Measurements from ENCODE around the gene ADGRA3. TPM values are rescaled to one million over a fixed set of nuclear protein-coding genes. Genes with fewer than 3 reads are reported as not detected.

ADGRA3 gene
- total RNA-seq, 1 experiment from 2014 or later: 29.0 TPM

DNA sequence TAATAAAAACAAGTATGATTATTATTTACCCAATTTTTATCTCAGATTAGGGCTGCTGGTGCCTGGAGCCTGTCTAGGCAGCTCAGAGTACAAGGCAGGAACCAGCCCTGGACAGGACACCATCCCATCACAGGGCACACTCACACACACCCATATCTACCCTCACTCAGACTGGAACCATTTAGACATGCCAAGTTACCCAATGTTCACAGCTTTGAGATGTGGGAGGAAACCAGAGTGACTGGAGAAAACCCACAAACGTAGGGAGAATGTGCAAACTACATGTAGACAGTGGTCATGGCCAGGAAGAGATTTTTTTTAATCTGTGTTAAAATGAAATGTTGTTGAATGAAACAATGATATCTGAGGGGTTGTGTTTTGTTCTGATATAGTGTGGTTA lies 35.7 kb upstream of the ADGRA3 start:
- intact Hi-C loops (cut with micrococcal nuclease): no loop called here
- Histone ChIP-seq H3K4me1 (ENCODE audit: insufficient read depth, low read length) (peaks cover 6% of the 10 kb centered on the region; the same call in 1 of the 2 replicates), H3K27me3 (ENCODE audit: low read length) (no peaks in the 10 kb centered on the region), H3K9me2 (replicated peaks; ENCODE audit: low read length) (no peaks in the 10 kb centered on the region), H3K9ac (ENCODE audit: low read length) (no peak overlapping the region), H3K9me3 (ENCODE audit: low read length) (no peaks in the 10 kb centered on the region), H3K79me2 (ENCODE audit: low read length) (no peaks in the 10 kb centered on the region), H3K27ac (ENCODE audit: low read length) (no peak overlapping the region), H4K20me1 (ENCODE audit: low read length) (no peaks in the 10 kb centered on the region), H2AFZ (ENCODE audit: low read length) (no peak overlapping the region), H3K36me3 (ENCODE audit: low read depth, low read length) (no peaks in the 10 kb centered on the region), H3F3A (ENCODE audit: low read length, unreplicated experiment) (no peaks in the 10 kb centered on the region), H3K4me2 (ENCODE audit: low read length) (no peak overlapping the region), H3K4me3 (ENCODE audit: low read length) (no peak overlapping the region)
- no peak for DNase-seq
- BruUV-seq (replicated peaks): no TSS peak
- no peak for ATAC-seq
- POLR2A ChIA-PET (ENCODE audit: unreplicated experiment): no interaction called here
- TF ChIP-seq, protein P1, sequence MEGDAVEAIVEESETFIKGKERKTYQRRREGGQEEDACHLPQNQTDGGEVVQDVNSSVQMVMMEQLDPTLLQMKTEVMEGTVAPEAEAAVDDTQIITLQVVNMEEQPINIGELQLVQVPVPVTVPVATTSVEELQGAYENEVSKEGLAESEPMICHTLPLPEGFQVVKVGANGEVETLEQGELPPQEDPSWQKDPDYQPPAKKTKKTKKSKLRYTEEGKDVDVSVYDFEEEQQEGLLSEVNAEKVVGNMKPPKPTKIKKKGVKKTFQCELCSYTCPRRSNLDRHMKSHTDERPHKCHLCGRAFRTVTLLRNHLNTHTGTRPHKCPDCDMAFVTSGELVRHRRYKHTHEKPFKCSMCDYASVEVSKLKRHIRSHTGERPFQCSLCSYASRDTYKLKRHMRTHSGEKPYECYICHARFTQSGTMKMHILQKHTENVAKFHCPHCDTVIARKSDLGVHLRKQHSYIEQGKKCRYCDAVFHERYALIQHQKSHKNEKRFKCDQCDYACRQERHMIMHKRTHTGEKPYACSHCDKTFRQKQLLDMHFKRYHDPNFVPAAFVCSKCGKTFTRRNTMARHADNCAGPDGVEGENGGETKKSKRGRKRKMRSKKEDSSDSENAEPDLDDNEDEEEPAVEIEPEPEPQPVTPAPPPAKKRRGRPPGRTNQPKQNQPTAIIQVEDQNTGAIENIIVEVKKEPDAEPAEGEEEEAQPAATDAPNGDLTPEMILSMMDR (conservative IDR thresholded peaks at IDR 0.05; ENCODE audit: low read depth, low read length): no peak
- TF ChIP-seq EZH2phosphoT487 (IDR thresholded peaks at IDR 0.05; ENCODE audit: borderline replicate concordance, low read length) (no peak), EZH2 (IDR thresholded peaks at IDR 0.05; ENCODE audit: low read length, unreplicated experiment) (no peak)
- CTCF ChIA-PET: no interaction called here

DNA sequence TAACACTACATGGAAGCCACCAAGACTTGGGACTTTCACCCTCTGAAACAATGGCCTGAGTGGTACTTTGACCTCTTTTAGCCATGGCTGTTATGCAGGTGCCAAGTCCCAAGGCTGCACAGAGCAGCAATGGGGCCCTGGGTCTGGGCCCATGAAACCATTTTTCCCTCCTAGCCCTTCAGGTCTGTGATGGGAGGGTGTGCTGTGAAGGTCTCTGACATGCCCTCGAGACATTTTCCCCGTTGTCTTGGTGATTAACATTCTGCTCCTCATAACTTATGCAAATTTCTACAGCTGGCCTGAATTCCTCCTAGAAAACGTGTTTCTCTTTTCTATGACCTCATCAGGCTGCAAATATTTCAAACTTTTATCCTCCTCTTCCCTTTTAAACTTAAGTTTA lies 30.4 kb upstream of the ADGRA3 start:
- POLR2A ChIA-PET (ENCODE audit: unreplicated experiment): no interaction called here
- no peaks in the 10 kb centered on the region for H4K20me1 ChIP-seq (ENCODE audit: low read length)

GRCh38 chr4:22539251-22539650 lies 23.4 kb upstream of the ADGRA3 start:
- ChIA-PET POLR2A (ENCODE audit: unreplicated experiment) (interaction anchor here (0.6 kb wide), 1 partner anchor 161 kb away, joined by 4 read pairs; no protein-coding TSS in a partner anchor), CTCF (interaction anchor here (0.6 to 0.7 kb wide), 2 partner anchors 23 to 92 kb away, joined by 4 to 6 read pairs; no protein-coding TSS in a partner anchor)
- Histone ChIP-seq H3K9me3 (ENCODE audit: low read length) (no peaks in the 10 kb centered on the region), H3K4me2 (ENCODE audit: low read length) (no peak overlapping the region), H4K20me1 (ENCODE audit: low read length) (no peaks in the 10 kb centered on the region), H3K9ac (ENCODE audit: low read length) (no peak overlapping the region), H3K4me3 (ENCODE audit: low read length) (no peak overlapping the region), H2AFZ (ENCODE audit: low read length) (no peak overlapping the region), H3K79me2 (ENCODE audit: low read length) (no peaks in the 10 kb centered on the region), H3K4me1 (ENCODE audit: insufficient read depth, low read length) (no peaks in the 10 kb centered on the region), H3K36me3 (ENCODE audit: low read depth, low read length) (no peaks in the 10 kb centered on the region), H3K9me2 (replicated peaks; ENCODE audit: low read length) (no peaks in the 10 kb centered on the region), H3K27me3 (ENCODE audit: low read length) (no peaks in the 10 kb centered on the region), H3F3A (ENCODE audit: low read length, unreplicated experiment) (no peaks in the 10 kb centered on the region), H3K27ac (ENCODE audit: low read length) (no peak overlapping the region)
- intact Hi-C loops (cut with micrococcal nuclease): no loop called here
- BruUV-seq (replicated peaks): no TSS peak
- DNase-seq: no peak
- no peak for ATAC-seq
- no peak for TF ChIP-seq EZH2 (IDR thresholded peaks at IDR 0.05; ENCODE audit: low read length, unreplicated experiment)
- TF ChIP-seq, protein P1 (conservative IDR thresholded peaks at IDR 0.05; ENCODE audit: low read depth, low read length): no peak
- no peak for TF ChIP-seq EZH2phosphoT487 (IDR thresholded peaks at IDR 0.05; ENCODE audit: borderline replicate concordance, low read length)

More for the DNA sequence above, 30.4 kb upstream of the ADGRA3 start:
- no peak for DNase-seq
- Histone ChIP-seq H3K9ac (ENCODE audit: low read length) (no peak overlapping the region), H3K4me1 (ENCODE audit: insufficient read depth, low read length) (no peaks in the 10 kb centered on the region), H3F3A (ENCODE audit: low read length, unreplicated experiment) (no peaks in the 10 kb centered on the region), H3K27ac (ENCODE audit: low read length) (no peak overlapping the region), H2AFZ (ENCODE audit: low read length) (no peak overlapping the region), H3K4me2 (ENCODE audit: low read length) (no peak overlapping the region), H3K79me2 (ENCODE audit: low read length) (no peaks in the 10 kb centered on the region), H3K9me2 (replicated peaks; ENCODE audit: low read length) (no peaks in the 10 kb centered on the region), H3K9me3 (ENCODE audit: low read length) (no peaks in the 10 kb centered on the region), H3K27me3 (ENCODE audit: low read length) (no peaks in the 10 kb centered on the region), H3K4me3 (ENCODE audit: low read length) (no peak overlapping the region), H3K36me3 (ENCODE audit: low read depth, low read length) (no peaks in the 10 kb centered on the region)
- CTCF ChIA-PET: no interaction called here
- intact Hi-C loops (cut with micrococcal nuclease): no loop called here
- ATAC-seq: no peak
- BruUV-seq (replicated peaks): no TSS peak
- TF ChIP-seq EZH2phosphoT487 (IDR thresholded peaks at IDR 0.05; ENCODE audit: borderline replicate concordance, low read length) (no peak), EZH2 (IDR thresholded peaks at IDR 0.05; ENCODE audit: low read length, unreplicated experiment) (no peak)
- TF ChIP-seq, protein P1 (conservative IDR thresholded peaks at IDR 0.05; ENCODE audit: low read depth, low read length): no peak
